KG1 (cell line): Measurements from ENCODE around the gene OPTC.
"Not testable (repeated sequence)": the region's sequence is repeated elsewhere in the genome, so short reads cannot be mapped to it uniquely, and the experiment has no call there.

Experiments used
- DNase-seq: peaks from one replicate; lab custom pipeline; 2025; lab: John Stamatoyannopoulos, UW

Gene OPTC

DNA sequence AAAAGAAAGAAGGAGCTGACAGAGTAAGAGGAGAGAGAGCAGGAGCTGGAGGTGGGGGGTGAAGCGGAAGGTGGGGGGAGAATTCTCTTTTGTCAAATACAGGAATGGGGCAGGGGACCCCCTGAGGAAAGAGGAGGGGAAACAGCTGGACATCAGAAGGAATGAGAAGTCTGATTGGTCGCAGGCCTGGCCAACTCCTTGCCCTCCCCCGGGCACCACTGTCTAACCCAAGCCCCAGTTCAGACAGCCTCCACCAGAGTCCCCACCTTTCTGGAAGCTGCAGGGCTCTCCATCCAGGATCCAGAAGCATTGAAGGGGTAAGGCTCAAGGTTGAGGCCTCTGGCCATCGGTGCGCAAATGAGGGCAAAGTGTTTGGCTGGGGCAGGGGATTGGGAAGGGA is at the start of gene OPTC:
Gene OPTC (plus strand): TSS at position 253 of the 400 bp plus-strand sequence. CDS start 1,853 bp downstream, outside the sequence.
- no peak for DNase-seq

DNA sequence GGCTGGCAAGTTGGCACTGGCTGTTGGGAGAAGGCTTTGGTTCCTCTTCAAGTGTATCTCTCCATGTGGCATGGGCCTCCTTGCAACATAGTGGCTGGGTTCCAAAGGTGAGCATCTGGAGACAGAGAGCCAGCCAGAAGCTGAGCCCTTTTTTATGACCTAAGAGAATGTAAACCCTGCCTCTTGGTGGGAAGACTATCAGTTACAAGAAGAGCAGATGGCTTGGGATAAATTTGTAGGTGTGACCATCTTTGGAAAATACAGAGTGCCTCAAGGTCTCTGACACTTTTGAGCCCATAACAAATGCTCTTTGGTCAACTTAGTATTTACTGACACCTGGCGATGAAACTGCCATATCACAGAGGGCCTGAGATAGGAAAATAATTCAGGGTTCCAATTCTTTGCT is 49.8 kb upstream of the OPTC start:
- DNase-seq: no peak

- DNase-seq: no peak
Measured at GRCh38 chr1:203447151-203447550, 46.8 kb upstream of the OPTC start.

GRCh38 chr1:203447598-203447997 is 46.4 kb upstream of the OPTC start:
- DNase-seq: not testable (repeated sequence)

- DNase-seq: no peak
Measured at GRCh38 chr1:203448521-203449061, 45.4 kb upstream of the OPTC start.

DNA sequence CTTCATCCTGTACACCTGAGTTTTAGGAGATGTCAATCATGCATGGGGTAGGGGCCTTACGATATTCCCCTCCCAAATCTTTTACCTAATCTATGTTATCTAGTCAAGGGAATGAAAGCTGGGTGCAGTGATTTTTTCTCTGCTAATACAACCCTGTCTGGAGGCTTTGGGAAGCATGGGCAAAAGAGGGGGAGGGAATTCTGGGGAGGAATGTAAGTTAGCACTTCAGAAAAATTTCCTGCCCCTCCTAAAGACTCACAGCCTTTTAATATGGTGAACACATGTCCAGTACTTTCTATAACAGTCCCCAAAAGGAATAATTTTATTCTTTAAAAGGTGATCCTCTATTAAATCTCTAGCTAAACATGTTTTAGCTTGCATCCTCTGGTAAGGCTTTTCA is 44.0 kb upstream of the OPTC start:
- no peak for DNase-seq

GRCh38 chr1:203450479-203451149 is 43.3 kb upstream of the OPTC start:
- no peak for DNase-seq

- DNase-seq: no peak
Measured at GRCh38 chr1:203451836-203452784, 41.8 kb upstream of the OPTC start.

DNA sequence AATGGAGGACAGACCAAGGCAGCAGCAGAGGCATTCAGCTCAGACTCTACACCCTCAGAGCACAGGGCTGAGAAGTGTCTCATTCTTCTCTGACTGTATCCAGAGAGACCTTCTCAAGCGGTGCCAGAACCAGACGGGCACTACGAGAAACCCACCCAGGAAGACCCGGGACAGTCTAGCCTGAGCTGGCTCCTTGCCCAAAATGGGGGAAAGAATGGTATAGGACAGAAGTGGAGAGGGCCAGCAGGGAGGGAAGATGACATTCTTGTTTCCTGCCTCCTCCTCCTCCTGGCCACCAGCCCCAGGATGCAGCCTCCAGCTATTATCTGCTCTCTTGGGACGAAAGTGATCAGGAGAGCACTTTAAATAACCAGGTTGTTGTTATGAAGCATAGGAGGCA is 40.9 kb upstream of the OPTC start:
- no peak for DNase-seq

DNA sequence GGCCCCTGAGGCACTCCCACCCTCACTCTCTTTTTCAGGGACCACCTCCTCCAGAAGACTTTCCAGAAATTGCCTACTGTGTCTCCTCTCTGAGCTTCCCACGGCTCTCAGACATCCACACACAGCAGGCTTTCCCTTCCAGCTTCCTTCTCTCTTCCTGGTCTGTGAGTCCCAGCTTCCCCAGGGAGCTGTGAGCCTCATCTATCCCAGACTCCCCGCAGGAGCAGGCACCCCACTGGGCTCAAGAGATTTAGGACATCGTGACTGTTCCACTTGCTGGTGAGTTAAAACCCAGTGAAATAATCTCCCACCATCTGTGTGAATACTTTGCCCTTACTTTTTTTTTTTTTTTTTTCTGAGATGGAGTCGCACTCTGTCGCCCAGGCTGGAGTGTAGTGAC is 40.3 kb upstream of the OPTC start:
- no peak for DNase-seq

GRCh38 chr1:203454986-203455471 is 38.9 kb upstream of the OPTC start:
- no peak for DNase-seq

- DNase-seq: no peak
Measured at GRCh38 chr1:203455706-203456105, 38.2 kb upstream of the OPTC start.

- no peak for DNase-seq
Measured at GRCh38 chr1:203456577-203456976, 37.4 kb upstream of the OPTC start.

DNA sequence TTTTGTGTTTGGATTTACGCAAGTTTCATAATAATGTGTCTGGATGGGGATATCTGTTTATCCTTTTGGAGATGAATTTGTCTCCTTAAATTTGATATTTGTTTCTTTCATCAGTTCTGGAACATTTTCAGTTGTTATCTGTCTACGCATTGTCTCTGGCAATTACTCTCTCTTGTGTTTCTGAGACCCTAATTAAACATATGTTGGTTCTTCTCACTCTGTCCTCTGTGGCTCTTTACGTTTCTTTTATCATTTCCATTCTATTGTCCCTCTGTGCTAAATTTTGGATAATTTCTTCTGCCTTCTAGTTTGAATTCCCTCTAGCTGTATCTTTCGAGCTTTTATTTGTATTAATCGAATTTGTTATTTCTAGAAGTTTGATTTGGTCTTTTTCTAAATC is 35.9 kb upstream of the OPTC start:
- DNase-seq: no peak

- DNase-seq: no peak
Measured at GRCh38 chr1:203459671-203460201, 34.2 kb upstream of the OPTC start.

DNA sequence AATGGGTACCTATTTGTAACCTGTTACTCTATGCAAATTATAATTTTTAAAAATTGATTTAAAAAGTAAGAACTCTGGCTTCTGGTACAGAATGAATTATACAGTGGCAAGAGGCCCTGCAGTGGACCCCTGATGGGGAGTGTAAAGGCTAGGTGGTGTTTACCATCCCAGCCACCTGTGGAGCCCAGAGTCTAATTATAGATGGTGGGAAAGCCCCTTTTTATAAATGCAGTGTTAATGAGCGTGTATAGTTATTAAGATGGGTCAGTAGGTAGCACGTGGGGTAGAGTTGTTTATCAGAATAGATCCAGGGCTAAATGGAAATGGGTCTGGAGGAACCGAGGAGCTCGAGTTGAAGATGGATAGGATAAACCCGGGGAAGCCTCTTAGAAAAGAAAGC is 32.2 kb upstream of the OPTC start:
- DNase-seq: no peak

DNA sequence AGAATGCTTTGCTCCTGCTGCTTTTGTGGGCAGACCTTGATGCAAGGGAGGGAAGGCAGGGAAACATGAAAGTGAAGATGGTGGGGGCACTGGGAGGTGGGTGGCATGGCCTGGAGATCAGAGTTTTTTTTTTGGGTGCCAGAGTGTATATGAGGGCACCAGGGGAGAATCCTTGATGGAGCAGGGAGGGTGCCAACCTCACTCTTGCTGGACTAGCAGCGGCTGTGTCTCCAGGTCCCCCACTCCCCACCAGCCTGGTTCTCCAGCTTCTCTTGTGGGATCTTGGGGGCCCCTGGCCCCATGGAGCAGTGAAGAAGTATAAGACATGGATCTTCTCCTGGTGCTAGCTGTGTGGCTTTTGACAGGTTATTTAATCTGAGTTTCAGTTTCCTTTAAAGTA is 31.8 kb upstream of the OPTC start:
- no peak for DNase-seq

DNA sequence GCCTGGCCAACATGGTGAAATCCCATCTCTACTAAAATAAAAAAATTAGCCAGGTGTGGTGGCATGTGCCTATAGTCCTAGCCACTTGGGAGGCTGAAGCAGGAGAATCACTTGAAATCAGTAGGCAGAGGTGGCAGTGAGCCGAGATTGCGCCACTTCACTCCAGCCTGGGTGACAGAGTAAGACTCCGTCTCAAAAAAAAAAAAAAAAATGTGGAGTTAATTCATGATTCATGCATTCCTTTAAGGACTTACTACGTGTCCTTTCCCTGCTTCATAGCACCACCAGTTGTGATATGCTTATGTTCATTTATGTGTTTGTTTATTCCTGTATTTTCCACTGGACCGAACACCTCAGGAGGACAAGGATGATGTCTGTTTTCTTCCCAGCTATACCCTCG is 31.1 kb upstream of the OPTC start:
- no peak for DNase-seq

GRCh38 chr1:203463469-203464062 is 30.4 kb upstream of the OPTC start:
- DNase-seq: no peak

GRCh38 chr1:203464226-203464625 is 29.7 kb upstream of the OPTC start:
- no peak for DNase-seq

GRCh38 chr1:203464743-203465142 is 29.2 kb upstream of the OPTC start:
- DNase-seq: no peak

- no peak for DNase-seq
Measured at GRCh38 chr1:203465146-203465798, 28.7 kb upstream of the OPTC start.
